ENCODE data around the gene TMEM181.
"Not testable (repeated sequence)": the region's sequence is repeated elsewhere in the genome, so short reads cannot be mapped to it uniquely, and the experiment has no call there.

Gene TMEM181

GRCh38 chr6:158559895-158560835 lies at the start of gene TMEM181:
TMEM181 (plus strand) TSS chr6:158560091; CDS start chr6:158560225, 134 bp downstream.
- DNase-seq (ENCODE audit: low read depth in 2 of 2), result peak; percentile 63 to 68

GRCh38 chr6:158512809-158513208 lies 47.1 kb upstream of the TMEM181 start:
- no peak for DNase-seq (ENCODE audit: low read depth in 2 of 2)

- no peak for DNase-seq (ENCODE audit: low read depth in 2 of 2)
These were observed 45.7 kb upstream of the TMEM181 start for GRCh38 chr6:158514176-158514575.

- DNase-seq (ENCODE audit: low read depth in 2 of 2), result no peak
These were observed 44.9 kb upstream of the TMEM181 start for GRCh38 chr6:158514991-158515390.

GRCh38 chr6:158516098-158516497 lies 43.8 kb upstream of the TMEM181 start:
- no peak for DNase-seq (ENCODE audit: low read depth in 2 of 2)

GRCh38 chr6:158517038-158517437 lies 42.9 kb upstream of the TMEM181 start:
- no peak for DNase-seq (ENCODE audit: low read depth in 2 of 2)

- no peak for DNase-seq (ENCODE audit: low read depth in 2 of 2)
These were observed 42.3 kb upstream of the TMEM181 start for GRCh38 chr6:158517581-158517980.

GRCh38 chr6:158518191-158519127 lies 41.4 kb upstream of the TMEM181 start:
- DNase-seq (ENCODE audit: low read depth in 2 of 2), result peak in 1 of 2 donors; percentile 15

GRCh38 chr6:158519300-158519699 lies 40.6 kb upstream of the TMEM181 start:
- no peak for DNase-seq (ENCODE audit: low read depth in 2 of 2)

GRCh38 chr6:158519761-158520160 lies 40.1 kb upstream of the TMEM181 start:
- no peak for DNase-seq (ENCODE audit: low read depth in 2 of 2)

GRCh38 chr6:158520975-158521374 lies 38.9 kb upstream of the TMEM181 start:
- DNase-seq (ENCODE audit: low read depth in 2 of 2), result not testable (repeated sequence)

GRCh38 chr6:158521759-158522158 lies 38.1 kb upstream of the TMEM181 start:
- no peak for DNase-seq (ENCODE audit: low read depth in 2 of 2)

GRCh38 chr6:158522616-158523015 lies 37.3 kb upstream of the TMEM181 start:
- DNase-seq (ENCODE audit: low read depth in 2 of 2), result no peak

- DNase-seq (ENCODE audit: low read depth in 2 of 2), result no peak
These were observed 35.6 kb upstream of the TMEM181 start for GRCh38 chr6:158524311-158524710.

- not testable (repeated sequence) for DNase-seq (ENCODE audit: low read depth in 2 of 2)
These were observed 32.0 kb upstream of the TMEM181 start for GRCh38 chr6:158527858-158528257.

- DNase-seq (ENCODE audit: low read depth in 2 of 2), result no peak
These were observed 31.1 kb upstream of the TMEM181 start for GRCh38 chr6:158528826-158529225.

- DNase-seq (ENCODE audit: low read depth in 2 of 2), result no peak
These were observed 30.3 kb upstream of the TMEM181 start for GRCh38 chr6:158529629-158530028.

- DNase-seq (ENCODE audit: low read depth in 2 of 2), result no peak
These were observed 28.3 kb upstream of the TMEM181 start for GRCh38 chr6:158531566-158531965.

- no peak for DNase-seq (ENCODE audit: low read depth in 2 of 2)
These were observed 27.9 kb upstream of the TMEM181 start for GRCh38 chr6:158531970-158532369.

GRCh38 chr6:158536084-158536890 lies 23.6 kb upstream of the TMEM181 start:
- DNase-seq (ENCODE audit: low read depth in 2 of 2), result peak; percentile 40 to 47
